ACC112 (cell line): ENCODE data around the gene SMIM13.

ENCODE experiments used
- H2AFZ ChIP-seq: fragments of 200-600 bp; sonication (generic); one replicate; pipeline ENCODE4 v1.6.0; 2017; ENCODE audit warnings: antibody characterized with exemption, low read length; ENCODE audit not compliant: unreplicated experiment
- H3K27ac ChIP-seq: fragments of 200-600 bp; sonication (generic); 2 replicates; pipeline ENCODE4 v1.5.1; 2014; ENCODE audit warnings: low read depth, mild to moderate bottlenecking, antibody characterized with exemption, low read length, moderate library complexity
- H3K27me3 ChIP-seq: fragments of 200-600 bp; sonication (generic); 2 replicates; pipeline ENCODE4 v1.6.1; 2014; ENCODE audit warnings: mild to moderate bottlenecking, antibody characterized with exemption, low read length, moderate library complexity, mixed read lengths; ENCODE audit not compliant: insufficient read depth
- H3K36me3 ChIP-seq: fragments of 200-600 bp; sonication (generic); 2 replicates; pipeline ENCODE4 v1.6.1; 2016; ENCODE audit warnings: mild to moderate bottlenecking, antibody characterized with exemption, low read length, moderate library complexity, mixed read lengths; ENCODE audit not compliant: insufficient read depth
- H3K4me1 ChIP-seq: fragments of 200-600 bp; sonication (generic); one replicate; pipeline ENCODE4 v1.6.1; 2016; ENCODE audit warnings: low read length, mixed read lengths; ENCODE audit not compliant: insufficient read depth, unreplicated experiment, control insufficient read depth
- H3K4me3 ChIP-seq: fragments of 200-600 bp; sonication (generic); 2 replicates; pipeline ENCODE4 v1.5.1; 2014; ENCODE audit warnings: mild to moderate bottlenecking, low read depth, low read length
- H3K79me2 ChIP-seq: fragments of 200-600 bp; sonication (generic); one replicate; pipeline ENCODE4 v1.6.0; 2016; ENCODE audit warnings: low read length; ENCODE audit not compliant: control insufficient read depth, unreplicated experiment, insufficient read depth

SMIM13 gene

DNA sequence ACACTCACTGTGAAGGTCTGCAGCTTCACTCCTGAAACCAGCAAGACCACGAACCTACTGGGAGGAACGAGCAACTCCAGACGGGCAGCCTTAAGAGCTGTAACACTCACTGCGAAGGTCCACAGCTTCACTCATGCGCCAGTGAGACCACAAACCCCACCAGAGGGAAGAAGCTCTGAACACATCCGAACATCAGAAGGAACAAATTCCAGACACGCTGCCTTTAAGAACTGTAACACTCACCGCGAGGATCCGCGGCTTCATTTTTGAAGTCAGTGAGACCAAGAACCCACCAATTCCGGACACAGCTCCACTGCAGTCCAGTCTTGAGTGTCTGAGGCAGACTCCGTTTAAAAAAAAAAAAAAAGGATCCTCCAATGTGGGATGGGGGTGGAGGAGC, 78.3 kb downstream of the SMIM13 start:
- Histone ChIP-seq H2AFZ (no peak overlapping the region), H3K4me1 (no peaks in the 10 kb centered on the region), H3K79me2 (no peaks in the 10 kb centered on the region), H3K27ac (no peak overlapping the region), H3K4me3 (no peak overlapping the region), H3K27me3 (no peaks in the 10 kb centered on the region), H3K36me3 (no peaks in the 10 kb centered on the region)

DNA sequence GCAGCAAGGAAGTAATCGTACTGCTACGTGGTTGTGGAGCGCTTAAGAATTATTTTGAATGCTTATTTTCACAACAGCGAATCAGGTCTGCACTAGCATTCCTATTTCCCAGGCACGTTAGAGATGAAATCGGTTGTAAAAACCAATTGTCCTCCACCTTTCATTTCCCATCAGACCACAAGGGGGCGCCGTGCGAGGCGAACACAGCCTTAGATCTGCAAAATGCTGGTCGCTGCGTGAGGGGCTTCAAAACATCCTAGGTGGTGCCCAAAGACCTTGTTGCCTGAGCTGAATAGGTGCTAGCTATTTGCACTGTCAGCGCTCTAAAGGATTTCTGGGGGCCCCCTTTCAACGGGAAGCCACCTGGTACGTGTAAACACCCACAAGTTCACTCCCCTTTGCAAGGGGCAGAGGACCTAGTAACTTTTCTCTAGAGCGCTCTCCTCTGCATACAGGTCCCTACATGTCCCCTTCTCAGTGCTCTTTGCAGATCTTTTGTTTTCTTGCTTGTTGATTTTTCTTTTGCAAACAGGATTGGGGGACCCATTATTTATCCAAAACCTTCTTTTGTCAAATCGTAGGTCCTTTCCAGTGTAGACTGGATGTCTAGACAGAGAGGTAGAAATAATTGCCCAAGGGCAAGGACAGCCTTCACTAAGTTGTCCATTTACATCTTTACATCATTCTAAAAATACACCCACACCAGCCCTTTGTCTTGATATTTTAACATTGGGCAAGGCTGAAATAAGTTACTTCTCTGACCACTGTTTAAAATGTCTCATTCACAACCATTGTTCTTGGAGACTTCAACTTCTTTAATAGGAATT, 79.1 kb downstream of the SMIM13 start:
- Histone ChIP-seq H3K79me2 (no peaks in the 10 kb centered on the region), H3K27ac (no peak overlapping the region), H3K36me3 (no peaks in the 10 kb centered on the region), H3K27me3 (no peaks in the 10 kb centered on the region), H2AFZ (peak overlapping the region; percentile 24), H3K4me3 (no peak overlapping the region), H3K4me1 (no peaks in the 10 kb centered on the region)

DNA sequence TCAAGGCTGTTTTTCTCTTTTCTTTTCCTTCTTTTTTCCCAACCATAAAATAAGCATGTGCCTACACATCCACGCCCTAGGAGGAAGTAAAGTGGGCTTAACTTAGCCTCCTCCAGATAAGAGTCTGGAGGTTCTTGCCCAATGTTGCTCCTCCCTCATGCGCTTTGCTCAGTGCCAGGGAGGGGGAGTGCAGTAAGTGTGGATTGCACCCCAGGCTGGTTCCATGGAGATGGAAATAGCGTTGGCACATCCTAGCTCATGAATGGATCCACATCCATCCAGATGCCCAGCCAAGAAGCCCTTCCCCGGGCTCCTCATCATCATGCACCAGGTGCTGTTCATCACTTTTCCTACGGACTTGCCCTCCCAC, 80.6 kb downstream of the SMIM13 start:
- H3K79me2 ChIP-seq: no peaks in the 10 kb centered on the region
- H2AFZ ChIP-seq: no peak overlapping the region
- H3K4me1 ChIP-seq: no peaks in the 10 kb centered on the region
- no peaks in the 10 kb centered on the region for H3K36me3 ChIP-seq
- H3K27ac ChIP-seq: no peak overlapping the region
- no peaks in the 10 kb centered on the region for H3K27me3 ChIP-seq
- H3K4me3 ChIP-seq: no peak overlapping the region

DNA sequence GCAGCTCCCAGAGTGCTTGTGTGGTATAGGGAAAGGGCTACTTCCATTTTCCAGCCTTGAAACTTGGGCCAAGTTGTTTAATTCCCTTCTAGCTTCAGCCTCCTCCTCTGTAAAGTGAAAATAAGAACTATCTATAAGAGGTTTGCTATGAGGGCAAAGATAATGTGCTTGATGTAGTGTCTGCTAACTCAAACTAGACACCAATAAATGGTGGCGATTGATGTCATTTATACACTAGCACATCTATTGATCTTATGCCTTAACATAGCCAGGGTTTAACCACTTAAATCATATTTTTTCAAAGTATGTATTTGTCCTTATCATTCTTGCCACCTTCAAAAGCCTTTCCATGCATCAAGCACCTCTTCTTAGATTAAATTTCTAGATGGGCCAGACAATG, 83.6 kb downstream of the SMIM13 start:
- Histone ChIP-seq H3K36me3 (no peaks in the 10 kb centered on the region), H3K4me1 (no peaks in the 10 kb centered on the region), H2AFZ (no peak overlapping the region), H3K79me2 (no peaks in the 10 kb centered on the region), H3K27me3 (no peaks in the 10 kb centered on the region), H3K4me3 (no peak overlapping the region), H3K27ac (no peak overlapping the region)

DNA sequence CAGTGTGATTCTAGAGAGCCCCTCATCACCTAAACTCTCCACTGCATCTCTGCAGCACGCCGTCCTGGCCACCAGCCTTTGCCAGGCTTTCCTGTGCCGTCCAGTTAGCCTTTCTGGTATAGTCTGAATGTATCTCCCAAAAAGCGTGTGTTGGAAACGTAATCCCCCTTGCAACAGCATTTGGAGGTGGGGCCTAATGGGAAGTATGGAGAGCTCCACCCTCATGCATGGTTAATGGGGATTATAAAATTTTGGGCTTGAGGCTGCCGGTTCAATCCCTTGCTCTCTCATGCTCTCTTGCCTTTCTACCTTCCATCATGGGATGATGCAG, 85.4 kb downstream of the SMIM13 start:
- no peaks in the 10 kb centered on the region for H3K79me2 ChIP-seq
- H3K4me1 ChIP-seq: no peaks in the 10 kb centered on the region
- no peaks in the 10 kb centered on the region for H3K27me3 ChIP-seq
- H3K36me3 ChIP-seq: peaks cover 5% of the 10 kb centered on the region; the same call in 1 of the 2 replicates
- no peak overlapping the region for H2AFZ ChIP-seq
- H3K4me3 ChIP-seq: no peak overlapping the region
- H3K27ac ChIP-seq: no peak overlapping the region

DNA sequence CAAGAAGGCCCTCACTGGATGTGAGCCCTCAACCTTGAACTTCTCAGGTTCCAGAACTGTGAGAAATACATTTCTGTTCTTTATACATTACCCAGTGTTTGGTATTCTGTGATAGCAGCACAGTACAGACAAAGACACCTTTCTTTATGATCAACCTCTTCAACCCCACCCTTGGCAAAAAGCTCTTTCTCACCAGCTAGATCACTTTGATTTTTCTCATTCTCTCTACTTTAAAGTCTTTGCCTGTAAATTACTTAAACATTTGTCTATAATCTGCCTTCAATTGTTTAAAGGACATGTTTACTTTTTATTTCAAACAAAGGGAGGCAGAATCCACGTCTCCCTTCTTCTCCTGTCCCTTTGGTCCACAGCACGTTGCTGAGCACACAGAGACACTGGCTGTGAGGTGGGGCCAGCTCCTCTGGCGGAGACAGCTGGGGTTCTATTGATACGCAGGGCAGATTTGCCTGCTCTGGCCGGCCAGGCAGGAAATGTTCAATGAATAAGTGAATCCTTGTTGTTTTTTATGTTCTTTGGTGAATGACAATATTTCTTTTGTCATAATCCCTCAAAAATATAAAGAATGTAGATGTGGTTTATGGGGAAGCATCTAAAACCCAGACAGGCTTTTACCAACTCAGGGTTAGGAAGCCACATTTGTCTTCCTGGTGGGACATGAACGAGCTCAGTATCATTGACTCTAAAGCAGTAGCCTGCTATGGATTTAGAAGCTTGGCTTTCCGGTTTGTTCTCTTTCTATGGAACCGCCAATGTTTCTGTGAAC, 86.0 kb downstream of the SMIM13 start:
- Histone ChIP-seq H3K36me3 (peaks cover 5% of the 10 kb centered on the region; the same call in 1 of the 2 replicates), H2AFZ (no peak overlapping the region), H3K27me3 (no peaks in the 10 kb centered on the region), H3K79me2 (no peaks in the 10 kb centered on the region), H3K4me3 (no peak overlapping the region), H3K4me1 (no peaks in the 10 kb centered on the region), H3K27ac (no peak overlapping the region)

DNA sequence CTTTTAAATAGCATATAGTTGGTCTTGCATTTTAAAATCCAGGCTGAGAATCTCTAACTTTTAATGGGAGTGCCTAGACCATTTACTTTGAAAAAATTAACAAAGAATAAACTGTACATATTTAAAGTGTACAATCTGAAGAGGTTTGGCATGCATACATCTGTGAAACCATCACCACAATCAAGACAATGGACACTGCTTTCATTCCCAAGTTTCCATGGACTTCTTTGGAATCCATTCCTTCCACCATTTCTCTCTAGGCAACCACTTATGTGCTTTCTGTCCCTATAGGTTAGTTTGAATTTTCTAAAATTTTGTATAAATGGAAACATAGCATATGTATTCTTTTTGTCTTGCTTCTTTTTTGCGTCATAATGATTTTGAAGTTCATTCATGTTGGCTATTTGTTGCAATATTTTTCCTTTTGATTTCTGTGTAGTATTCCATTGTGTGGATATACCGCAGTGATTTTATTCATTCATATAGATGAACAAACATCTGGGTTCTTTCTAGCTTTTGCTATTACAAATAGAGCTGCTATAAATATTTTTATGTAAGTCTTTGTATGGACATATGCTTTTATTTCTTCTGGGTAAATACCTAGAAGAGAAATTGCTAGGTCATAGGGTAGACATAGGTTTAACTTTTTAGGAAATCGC, 88.0 kb downstream of the SMIM13 start:
- Histone ChIP-seq H3K36me3 (peaks cover 11% of the 10 kb centered on the region; the same call in 1 of the 2 replicates), H3K4me1 (no peaks in the 10 kb centered on the region), H2AFZ (no peak overlapping the region), H3K79me2 (no peaks in the 10 kb centered on the region), H3K27me3 (no peaks in the 10 kb centered on the region), H3K27ac (no peak overlapping the region), H3K4me3 (no peak overlapping the region)

DNA sequence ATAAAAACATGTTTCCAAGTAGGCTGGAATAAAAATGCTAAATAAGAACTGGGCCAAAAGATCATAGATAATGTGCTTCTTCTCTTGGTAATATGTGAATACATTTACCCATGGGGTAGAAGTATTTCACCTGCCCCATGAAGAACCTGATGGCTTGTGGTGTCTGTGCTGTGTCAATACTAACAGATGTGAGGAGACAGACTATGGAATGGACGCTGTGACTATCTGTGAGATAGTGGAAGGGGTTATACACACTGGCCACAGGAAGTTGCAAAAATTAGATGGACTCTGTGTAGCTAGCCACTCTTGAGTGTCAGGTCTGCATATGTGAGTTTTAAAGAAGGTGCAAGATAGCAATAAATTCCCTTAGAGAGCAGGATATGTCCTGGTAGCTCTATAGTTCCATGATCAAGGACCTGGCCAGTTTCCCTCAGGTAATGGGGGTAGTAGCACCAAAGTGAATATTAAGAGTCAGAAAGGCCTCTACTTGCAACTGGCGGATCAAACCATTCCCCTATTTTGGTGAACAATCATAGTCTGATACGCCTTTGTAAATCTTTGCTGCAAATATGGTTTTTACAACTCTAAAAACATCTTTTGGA, 90.2 kb downstream of the SMIM13 start:
- Histone ChIP-seq H3K27me3 (no peaks in the 10 kb centered on the region), H3K79me2 (no peaks in the 10 kb centered on the region), H3K4me1 (peaks cover 10% of the 10 kb centered on the region), H3K36me3 (peaks cover 11% of the 10 kb centered on the region; the same call in 1 of the 2 replicates), H3K4me3 (no peak overlapping the region), H2AFZ (no peak overlapping the region), H3K27ac (no peak overlapping the region)

DNA sequence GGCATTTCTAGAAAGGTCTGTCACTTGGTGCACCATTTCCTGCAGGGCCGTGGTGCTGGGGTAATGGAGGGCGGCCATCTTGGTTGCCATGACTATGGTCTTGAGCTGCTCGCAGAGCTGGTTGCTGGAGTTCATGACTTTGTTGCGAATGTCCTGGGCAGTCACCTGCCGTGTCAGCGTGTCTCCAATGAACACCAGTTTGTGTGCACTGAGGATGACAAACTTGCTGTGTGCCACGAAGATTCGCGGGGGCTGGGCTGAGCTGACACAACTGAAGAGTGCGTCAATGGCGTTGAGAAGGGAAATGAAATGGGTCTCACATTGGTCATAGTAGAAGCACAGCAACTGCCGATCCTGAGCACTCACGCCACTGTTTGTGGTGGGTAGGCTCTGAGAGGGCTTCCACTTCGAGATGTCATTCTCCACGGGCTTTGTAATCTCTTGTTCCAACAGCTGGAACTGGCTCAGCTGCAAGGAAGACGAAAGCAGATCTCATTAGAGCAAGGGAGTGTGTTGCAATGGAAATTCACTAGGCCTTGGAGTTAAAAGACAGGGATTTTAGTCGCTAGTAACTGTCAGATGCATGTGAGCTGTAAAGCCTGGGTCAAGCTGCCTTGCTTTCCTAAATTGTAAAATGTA, 91.7 kb downstream of the SMIM13 start:
- Histone ChIP-seq H3K4me3 (no peak overlapping the region), H3K4me1 (peaks cover 10% of the 10 kb centered on the region), H3K27ac (no peak overlapping the region), H3K36me3 (peaks cover 19% of the 10 kb centered on the region; the same call in 1 of the 2 replicates), H2AFZ (no peak overlapping the region), H3K27me3 (no peaks in the 10 kb centered on the region), H3K79me2 (no peaks in the 10 kb centered on the region)

DNA sequence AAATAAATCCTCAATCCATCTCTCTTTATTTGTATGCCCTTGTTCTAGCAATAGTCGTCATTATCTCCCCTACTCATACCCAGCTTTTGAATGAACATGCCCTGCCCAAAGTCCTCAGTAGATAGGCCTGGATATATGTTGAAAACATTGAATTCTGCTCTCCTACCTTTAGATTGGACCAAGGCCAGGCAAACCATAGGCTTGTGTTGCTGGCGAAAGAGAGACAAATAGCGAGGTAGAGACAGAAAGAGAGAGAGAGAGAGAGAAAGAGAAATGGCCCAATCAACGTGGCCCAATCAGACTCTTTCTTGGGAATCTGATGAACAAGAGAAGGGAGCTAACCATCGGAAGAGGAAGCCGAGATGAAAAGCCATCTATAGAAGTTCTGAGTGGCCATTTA, 93.7 kb downstream of the SMIM13 start:
- no peak overlapping the region for H3K27ac ChIP-seq

More for the DNA sequence above, 93.7 kb downstream of the SMIM13 start:
- Histone ChIP-seq H3K79me2 (no peaks in the 10 kb centered on the region), H2AFZ (no peak overlapping the region), H3K4me3 (no peak overlapping the region), H3K4me1 (peaks cover 10% of the 10 kb centered on the region), H3K27me3 (no peaks in the 10 kb centered on the region), H3K36me3 (peaks cover 19% of the 10 kb centered on the region; the same call in 1 of the 2 replicates)
